Mucosa of rectum (tissue), 2 donors: Measurements from ENCODE around the gene CAMKK1.
"Not testable (repeated sequence)": the region's sequence is repeated elsewhere in the genome, so short reads cannot be mapped to it uniquely, and the experiment has no call there.

Experiments
- H3K27ac ChIP-seq, 2 donors: one replicate each; pipeline ENCODE4 v1.7.0; 2013; ENCODE audit warnings: inconsistent platforms in 2 of 2, low read depth in 2 of 2, low read length in 2 of 2
- H3K27me3 ChIP-seq, 2 donors: one replicate each; pipeline ENCODE4 v1.7.0; 2013; ENCODE audit warnings: low read length in 2 of 2; ENCODE audit not compliant: control insufficient read depth in 2 of 2, insufficient read depth in 2 of 2
- H3K36me3 ChIP-seq, 2 donors: one replicate each; pipeline ENCODE4 v1.7.0; 2013; ENCODE audit warnings: low read length in 2 of 2; ENCODE audit not compliant: control insufficient read depth in 2 of 2, insufficient read depth in 2 of 2
- H3K4me1 ChIP-seq, 2 donors: one replicate each; pipeline ENCODE4 v1.7.0; 2013; ENCODE audit warnings: low read length in 2 of 2, mild to moderate bottlenecking in 1 of 2; ENCODE audit not compliant: control insufficient read depth in 2 of 2, insufficient read depth in 2 of 2
- H3K4me3 ChIP-seq, 2 donors: one replicate each; pipeline ENCODE4 v1.7.0; 2013; ENCODE audit warnings: low read length in 2 of 2
- H3K9ac ChIP-seq, 2 donors: one replicate each; pipeline ENCODE4 v1.7.0; 2013; ENCODE audit warnings: low read length in 2 of 2, low read depth in 1 of 2, mild to moderate bottlenecking in 1 of 2
- H3K9me3 ChIP-seq, 2 donors: one replicate each; pipeline ENCODE4 v1.7.0; 2013; ENCODE audit warnings: low read length in 2 of 2; ENCODE audit not compliant: control insufficient read depth in 2 of 2
- donor health status: healthy.
- donor health status: Normal muscosa, but diverticular disease.

CAMKK1 gene

GRCh38 chr17:3851461-3852100, 41.3 kb downstream of the CAMKK1 start:
- Histone ChIP-seq H3K9ac (no peak overlapping the region), H3K36me3 (no peaks in the 10 kb centered on the region), H3K27me3 (no peaks in the 10 kb centered on the region), H3K9me3 (no peaks in the 10 kb centered on the region), H3K4me1 (no peaks in the 10 kb centered on the region), H3K27ac (no peak overlapping the region), H3K4me3 (no peak overlapping the region)

- no peak overlapping the region for H3K27ac ChIP-seq
- H3K9me3 ChIP-seq, result no peaks in the 10 kb centered on the region
- H3K9ac ChIP-seq, result no peak overlapping the region
- H3K4me1 ChIP-seq, result peaks cover 0 to 6% of the 10 kb centered on the region in 2 donors
- H3K4me3 ChIP-seq, result no peak overlapping the region
- H3K36me3 ChIP-seq, result no peaks in the 10 kb centered on the region
- H3K27me3 ChIP-seq, result no peaks in the 10 kb centered on the region
These were observed 44.5 kb downstream of the CAMKK1 start for GRCh38 chr17:3848229-3848835.

GRCh38 chr17:3847165-3847670, 45.6 kb downstream of the CAMKK1 start:
- H3K36me3 ChIP-seq, result peaks cover 6 to 10% of the 10 kb centered on the region in 2 donors
- no peaks in the 10 kb centered on the region for H3K9me3 ChIP-seq
- H3K27me3 ChIP-seq, result no peaks in the 10 kb centered on the region

GRCh38 chr17:3846437-3847164, 46.3 kb downstream of the CAMKK1 start:
- H3K9me3 ChIP-seq, result no peaks in the 10 kb centered on the region
- H3K27ac ChIP-seq, result no peak overlapping the region
- peak overlapping the region; percentile 44 to 46 for H3K4me3 ChIP-seq
- H3K9ac ChIP-seq, result peak overlapping the region in 1 of 2 donors; percentile 93
- no peaks in the 10 kb centered on the region for H3K27me3 ChIP-seq
- peaks cover 0 to 6% of the 10 kb centered on the region in 2 donors for H3K4me1 ChIP-seq
- H3K36me3 ChIP-seq, result peaks cover 10 to 11% of the 10 kb centered on the region in 2 donors

More at GRCh38 chr17:3847165-3847670, 45.6 kb downstream of the CAMKK1 start:
- H3K4me1 ChIP-seq, result peaks cover 0 to 6% of the 10 kb centered on the region in 2 donors
- H3K27ac ChIP-seq, result no peak overlapping the region
- H3K9ac ChIP-seq, result no peak overlapping the region
- H3K4me3 ChIP-seq, result no peak overlapping the region

GRCh38 chr17:3845621-3846436, 47.0 kb downstream of the CAMKK1 start, which contains the start of gene NCBP3:
Gene NCBP3 (minus strand): TSS chr17:3846246. CDS start chr17:3846223, 23 bp downstream.
- no peaks in the 10 kb centered on the region for H3K9me3 ChIP-seq
- H3K4me1 ChIP-seq, result peaks cover 0 to 6% of the 10 kb centered on the region in 2 donors
- peak within 1 kb of the TSS; percentile 69 to 86 for H3K27ac ChIP-seq
- no peaks in the 10 kb centered on the region for H3K27me3 ChIP-seq
- H3K4me3 ChIP-seq, result peak within 1 kb of the TSS; percentile 82 to 87
- peak within 1 kb of the TSS; percentile 70 to 93 for H3K9ac ChIP-seq
- peaks cover 11 to 12% of the 10 kb centered on the region in 2 donors for H3K36me3 ChIP-seq

GRCh38 chr17:3845291-3845620, 47.6 kb downstream of the CAMKK1 start:
- Histone ChIP-seq H3K4me1 (peaks cover 0 to 6% of the 10 kb centered on the region in 2 donors), H3K27me3 (no peaks in the 10 kb centered on the region), H3K4me3 (peak overlapping the region; percentile 82 to 87), H3K9me3 (no peaks in the 10 kb centered on the region), H3K27ac (peak overlapping the region; percentile 69 to 86), H3K9ac (peak overlapping the region; percentile 70 to 93), H3K36me3 (peaks cover 16% of the 10 kb centered on the region in 2 donors)

- not testable (repeated sequence) for H3K9me3 ChIP-seq, H3K27ac ChIP-seq, H3K9ac ChIP-seq, H3K4me3 ChIP-seq, H3K4me1 ChIP-seq, H3K27me3 ChIP-seq
- peaks cover 23% of the 10 kb centered on the region in 2 donors for H3K36me3 ChIP-seq
These were observed 48.3 kb downstream of the CAMKK1 start for GRCh38 chr17:3844556-3844955.

- Histone ChIP-seq H3K36me3 (peaks cover 25 to 28% of the 10 kb centered on the region in 2 donors), H3K9me3 (no peaks in the 10 kb centered on the region), H3K27me3 (no peaks in the 10 kb centered on the region), H3K27ac (no peak overlapping the region), H3K9ac (peak overlapping the region in 1 of 2 donors; percentile 41), H3K4me3 (no peak overlapping the region), H3K4me1 (peaks cover 3 to 9% of the 10 kb centered on the region in 2 donors)
These were observed 48.8 kb downstream of the CAMKK1 start for GRCh38 chr17:3843935-3844516.

- peak overlapping the region in 1 of 2 donors; percentile 26 for H3K4me3 ChIP-seq
- no peak overlapping the region for H3K9ac ChIP-seq
- peak overlapping the region; percentile 64 to 67 for H3K27ac ChIP-seq
These were observed 54.6 kb downstream of the CAMKK1 start for GRCh38 chr17:3838206-3838605.

More at GRCh38 chr17:3838206-3838605, 54.6 kb downstream of the CAMKK1 start:
- Histone ChIP-seq H3K27me3 (no peaks in the 10 kb centered on the region), H3K4me1 (peaks cover 14 to 16% of the 10 kb centered on the region in 2 donors), H3K9me3 (no peaks in the 10 kb centered on the region), H3K36me3 (peaks cover 47 to 56% of the 10 kb centered on the region in 2 donors)
